Stimulated activated CD8-positive, alpha-beta memory T cell treated with anti-CD3 and anti-CD28 coated beads, Interleukin-4, amount 100 ng/mL, for 48 hours (primary cell): Measurements from ENCODE around the gene NTM.
"Not testable (repeated sequence)": the region's sequence is repeated elsewhere in the genome, so short reads cannot be mapped to it uniquely, and the experiment has no call there.

Experiments used
- DNase-seq: peaks from one replicate; pipeline ENCODE4 v3.0.0-alpha.2; 2020

Gene NTM

DNA sequence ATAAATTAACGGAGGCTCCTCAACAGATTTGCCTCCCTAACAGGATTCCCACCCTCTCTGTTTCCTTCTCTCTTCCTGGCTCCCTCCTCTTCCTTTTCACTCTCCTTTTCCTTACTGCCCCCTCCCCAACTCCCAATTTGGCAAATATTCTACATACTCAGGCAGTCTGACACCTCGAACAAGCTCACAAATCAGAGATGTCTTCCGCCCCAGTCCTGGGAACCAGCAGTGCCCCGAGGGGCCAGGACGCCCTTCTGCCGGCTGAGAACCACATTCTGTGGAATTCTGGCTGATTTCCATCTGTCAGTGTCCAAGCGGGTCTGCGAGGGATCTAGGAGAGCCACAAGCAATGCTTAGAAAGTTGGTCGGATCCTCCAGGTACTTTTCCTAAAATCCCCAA, 94.0 kb downstream of the NTM start:
- DNase-seq, result no peak

- no peak for DNase-seq
These were observed 94.6 kb downstream of the NTM start for GRCh38 chr11:131465039-131465438.

DNA sequence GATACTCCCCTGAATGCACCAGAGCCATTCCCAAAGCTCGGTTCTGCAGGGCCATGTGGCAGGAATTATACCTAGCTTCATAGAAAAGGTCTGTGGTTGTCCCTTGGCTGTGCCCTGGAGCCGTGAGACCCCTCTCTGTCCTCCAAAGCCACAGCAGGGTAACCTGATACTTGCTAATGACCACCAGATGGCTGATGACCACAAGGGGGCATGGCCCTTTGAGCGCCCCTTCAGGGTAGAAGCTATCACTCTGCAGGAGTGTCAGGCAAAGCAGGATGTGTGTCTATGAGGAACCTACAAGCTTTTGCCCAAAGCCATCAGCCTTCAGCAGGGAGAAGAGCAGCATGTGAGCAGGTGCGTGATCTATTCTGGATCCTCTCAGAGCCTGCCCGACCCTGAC, 95.3 kb downstream of the NTM start:
- DNase-seq, result no peak

DNA sequence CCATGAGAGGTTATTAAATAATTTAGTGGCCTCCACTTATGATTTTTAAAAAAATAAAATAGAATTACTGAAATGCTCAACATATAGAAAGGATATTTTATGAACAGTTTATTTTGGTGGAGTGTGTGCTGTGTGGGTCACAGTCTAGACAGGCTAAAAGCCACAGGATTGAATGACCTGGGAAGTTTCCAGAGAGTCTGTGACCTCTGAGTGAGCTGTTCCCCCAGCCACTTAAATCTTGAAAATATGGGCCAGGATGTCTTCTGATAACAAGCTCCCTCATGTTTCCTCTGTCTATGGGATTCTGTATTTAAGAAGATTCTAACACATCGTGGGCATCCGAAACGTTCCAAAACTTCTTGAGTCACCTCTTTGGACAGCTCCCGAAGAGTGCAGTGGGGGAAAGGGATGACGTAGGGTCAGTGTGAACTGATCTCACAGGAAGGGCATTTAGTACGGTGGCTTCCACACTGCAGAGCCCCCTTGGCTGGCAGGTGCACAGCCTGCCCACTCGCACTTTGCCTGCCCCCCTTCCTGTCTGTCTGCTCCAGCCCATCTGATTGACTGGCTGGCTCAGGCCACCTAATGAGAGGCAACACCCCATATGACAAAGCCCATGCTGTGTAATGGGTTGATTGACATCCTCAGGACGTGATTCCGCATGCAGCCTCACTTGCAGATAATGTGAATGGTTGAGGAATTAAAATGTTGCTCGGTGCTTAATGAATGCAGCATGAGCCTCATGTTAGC, 97.4 kb downstream of the NTM start:
- DNase-seq, result no peak

DNA sequence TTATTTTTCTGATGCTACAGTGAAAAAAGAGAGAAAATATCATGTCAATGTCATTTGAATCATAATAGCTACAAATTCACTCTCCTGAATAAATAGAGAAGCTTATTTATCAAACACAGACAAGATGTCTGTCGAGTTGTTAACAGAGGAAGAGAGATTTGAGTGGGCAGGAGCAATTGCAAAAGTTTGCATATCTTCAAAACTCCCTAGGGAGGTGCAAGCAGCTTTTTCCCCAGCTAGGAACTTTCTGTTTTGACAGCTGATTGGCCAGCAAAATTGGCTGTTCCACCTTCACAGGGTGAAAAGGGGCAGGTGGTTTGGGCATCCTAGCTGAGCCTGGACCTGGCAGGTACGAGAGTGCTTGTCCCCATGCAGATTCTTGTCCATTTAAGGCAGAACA, 98.2 kb downstream of the NTM start:
- DNase-seq, result no peak

DNA sequence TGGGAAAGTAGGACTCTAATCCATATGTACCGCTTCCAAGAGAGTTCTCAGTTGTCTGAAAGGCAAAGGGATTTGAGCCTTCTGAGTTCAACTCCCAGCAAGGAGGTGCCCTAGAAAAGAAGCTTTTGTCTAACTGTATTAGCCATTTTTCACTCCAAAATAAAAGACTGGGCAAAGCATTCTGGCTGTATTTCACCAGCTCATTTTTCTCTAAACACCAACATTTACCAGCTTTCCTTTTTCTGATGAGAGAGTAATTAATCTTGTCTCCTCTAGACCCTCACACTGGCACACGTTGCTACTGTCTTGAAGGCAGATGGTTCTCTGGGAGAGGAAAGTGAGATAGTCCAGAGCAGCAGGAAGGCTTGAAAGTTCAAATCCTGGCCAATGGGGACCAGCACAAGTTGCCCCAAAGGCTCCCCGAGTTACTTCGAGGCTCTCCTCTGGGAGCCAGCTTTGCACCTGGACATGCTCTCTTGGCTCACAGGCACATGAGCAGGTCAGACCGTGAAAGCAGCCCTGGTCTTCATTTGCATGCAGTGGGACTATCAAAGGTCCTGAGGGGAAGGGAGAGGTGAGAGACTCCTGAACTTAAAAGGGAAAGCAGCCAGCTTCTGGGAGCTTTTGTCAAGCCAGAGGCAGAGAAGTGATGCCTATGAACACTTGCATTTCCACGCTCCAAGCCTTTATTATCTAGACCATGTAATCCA, 100.0 kb downstream of the NTM start:
- DNase-seq, result no peak

DNA sequence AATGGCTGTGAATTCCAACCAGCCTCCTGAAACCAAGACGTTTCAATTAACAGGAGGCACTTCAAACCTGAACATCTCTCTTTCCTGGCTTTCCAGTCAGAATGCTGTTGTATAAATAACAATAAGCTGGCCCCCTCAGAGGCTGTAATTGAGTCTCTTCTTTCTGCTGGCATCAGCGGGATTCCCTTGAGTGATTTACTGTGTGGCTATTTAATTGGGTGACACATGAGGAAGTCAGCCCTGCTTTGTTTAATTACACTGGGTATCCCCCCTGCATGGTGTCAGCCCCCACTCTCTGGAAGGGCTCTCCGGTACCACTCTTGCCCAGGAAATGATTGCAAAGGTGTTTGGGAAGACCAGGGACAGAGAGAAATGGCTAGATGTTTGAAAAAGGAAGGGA, 101.6 kb downstream of the NTM start:
- DNase-seq, result no peak

DNA sequence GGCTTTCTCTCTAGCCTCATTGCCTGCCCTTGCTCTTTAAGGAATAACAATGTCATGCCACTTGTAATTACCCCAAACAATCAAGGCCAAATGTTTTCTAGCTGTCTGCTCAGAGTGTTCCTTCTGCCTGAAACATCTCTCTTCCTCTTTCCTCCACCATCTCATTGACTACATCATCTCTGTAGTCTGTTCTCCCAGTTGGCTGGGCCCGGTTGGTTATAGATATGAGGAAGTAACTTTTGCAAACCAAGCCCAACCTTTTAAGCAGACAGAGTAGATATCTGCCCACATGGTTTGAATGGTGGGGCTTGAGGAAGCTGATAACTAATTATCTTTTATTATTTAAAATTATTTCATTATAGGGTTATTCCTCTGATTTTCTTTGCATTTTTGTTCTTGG, 104.5 kb downstream of the NTM start:
- DNase-seq, result no peak

- DNase-seq, result no peak
These were observed 105.9 kb downstream of the NTM start for GRCh38 chr11:131476266-131476665.

GRCh38 chr11:131478341-131478740, 107.9 kb downstream of the NTM start:
- no peak for DNase-seq

DNA sequence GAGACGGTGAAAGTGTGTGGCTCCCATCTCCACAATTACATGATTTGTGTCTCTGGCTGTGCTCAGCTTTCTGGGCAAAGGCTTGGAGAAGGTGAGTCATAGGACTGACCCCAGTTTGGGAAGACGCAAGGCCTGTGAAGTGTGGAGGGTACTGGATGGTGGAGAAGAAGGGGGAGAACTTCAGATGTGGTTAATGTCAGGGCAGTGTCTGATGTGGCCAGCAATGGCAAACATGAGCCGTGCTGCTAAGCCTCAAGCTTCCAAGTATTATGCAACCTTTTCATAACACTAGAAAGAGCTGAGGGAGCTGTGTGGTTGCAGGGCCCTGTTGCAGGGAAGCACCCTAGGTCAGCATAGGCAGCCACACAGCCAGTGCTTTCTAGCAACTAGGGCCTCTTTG, 110.9 kb downstream of the NTM start:
- no peak for DNase-seq

GRCh38 chr11:131481971-131482370, 111.6 kb downstream of the NTM start:
- DNase-seq, result no peak

GRCh38 chr11:131483453-131483852, 113.0 kb downstream of the NTM start:
- no peak for DNase-seq

GRCh38 chr11:131483877-131484276, 113.5 kb downstream of the NTM start:
- DNase-seq, result no peak

GRCh38 chr11:131486100-131486499, 115.7 kb downstream of the NTM start:
- no peak for DNase-seq

DNA sequence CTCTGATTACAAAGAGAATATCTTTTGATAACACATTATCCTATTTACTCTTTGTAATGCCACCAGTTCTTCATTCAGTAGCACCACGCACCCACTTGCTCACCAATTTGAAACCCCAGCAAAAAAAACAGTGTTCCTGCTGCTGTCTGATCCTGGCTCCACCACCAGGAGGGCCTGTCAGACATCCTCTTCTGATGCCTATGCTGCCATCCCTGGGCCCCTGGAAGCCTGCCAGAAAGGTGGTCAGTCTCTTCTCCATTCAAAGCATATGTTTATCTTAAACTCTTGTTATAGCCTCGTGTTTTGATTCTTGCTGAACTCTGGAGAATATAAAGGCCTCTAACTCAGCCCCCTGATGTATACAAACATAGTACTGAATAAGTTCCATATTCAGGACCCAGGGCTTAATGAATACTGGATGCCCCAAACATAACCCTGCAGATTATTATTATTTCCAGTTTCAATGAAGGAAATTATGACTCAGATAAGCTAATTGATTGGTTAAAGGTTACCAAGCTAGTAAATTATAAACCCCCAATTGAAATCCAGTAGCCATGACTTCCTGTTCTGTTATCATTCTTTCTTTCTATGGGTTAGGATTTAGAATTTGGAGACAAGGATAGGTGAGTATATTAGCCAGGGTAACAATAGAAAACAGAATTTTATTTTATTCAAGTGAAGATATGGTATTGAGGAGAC, 116.7 kb downstream of the NTM start:
- no peak for DNase-seq

DNA sequence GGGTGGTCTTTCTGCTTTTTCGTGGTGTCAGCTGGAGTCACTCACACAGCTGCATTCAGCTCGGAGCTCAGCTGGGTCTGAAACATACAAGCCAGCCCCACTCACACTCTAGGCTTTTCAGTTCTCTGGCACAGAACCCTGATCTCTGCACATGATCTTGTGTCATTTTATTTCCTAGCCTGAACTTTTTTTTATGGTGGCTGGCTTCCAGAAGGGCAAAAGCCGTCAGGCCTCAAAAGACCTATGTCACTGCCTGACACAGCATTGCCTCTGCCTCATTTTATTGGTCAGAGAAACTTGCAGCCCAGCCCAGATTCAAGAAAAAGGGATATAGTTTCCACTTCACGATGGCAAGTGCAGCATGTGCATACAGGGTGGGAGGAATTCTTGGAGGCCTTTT, 117.8 kb downstream of the NTM start:
- no peak for DNase-seq

GRCh38 chr11:131491503-131491902, 121.1 kb downstream of the NTM start:
- no peak for DNase-seq

- no peak for DNase-seq
These were observed 125.0 kb downstream of the NTM start for GRCh38 chr11:131495423-131495822.

DNA sequence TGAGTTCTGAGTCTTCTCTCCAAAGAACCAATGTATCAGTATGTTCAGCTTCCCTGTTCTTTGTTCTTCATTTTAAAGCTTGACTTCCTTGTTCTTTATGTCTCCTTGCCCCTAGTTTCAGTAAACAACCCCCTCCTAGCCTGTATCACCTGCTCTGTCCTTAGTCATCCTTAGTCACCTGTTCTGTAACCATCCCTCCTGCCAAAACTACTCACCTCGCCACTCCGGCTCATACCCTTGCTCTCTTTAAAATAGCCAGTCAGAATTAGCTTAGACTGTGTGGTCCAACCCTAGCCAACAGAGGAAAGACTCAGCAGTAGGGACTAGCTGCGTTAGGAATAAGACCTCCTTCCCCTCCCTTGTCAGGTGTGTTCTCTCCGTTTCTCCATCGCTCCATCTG, 127.3 kb downstream of the NTM start:
- DNase-seq, result not testable (repeated sequence)

GRCh38 chr11:131498631-131499160, 128.3 kb downstream of the NTM start:
- DNase-seq, result no peak

GRCh38 chr11:131499199-131499598, 128.8 kb downstream of the NTM start:
- no peak for DNase-seq

- no peak for DNase-seq
These were observed 132.6 kb downstream of the NTM start for GRCh38 chr11:131503017-131503416.
